Lower lobe of right lung (tissue), 2 donors: ENCODE results near the gene RFX4. TPM values are rescaled to one million over a fixed set of nuclear protein-coding genes. Genes with fewer than 3 reads are reported as not detected.

Source experiments
- ATAC-seq, 2 donors: fragments of 200-7000 bp; cut with Tn5 transposase; one replicate each; pipeline ENCODE4 v1.9.1; 2020 to 2022; ENCODE audit warnings: mild to moderate bottlenecking in 2 of 2, moderate library complexity in 2 of 2
- DNase-seq: peaks from one replicate; pipeline ENCODE4 v3.0.0-alpha.2; 2020
- H3K27ac ChIP-seq: fragments of 200-600 bp; one replicate; pipeline ENCODE4 v1.8.0; 2022
- H3K27me3 ChIP-seq: fragments of 200-600 bp; one replicate; pipeline ENCODE4 v1.8.0; 2022; ENCODE audit warnings: low read depth
- H3K36me3 ChIP-seq: fragments of 200-600 bp; one replicate; pipeline ENCODE4 v1.8.0; 2022; ENCODE audit warnings: mild to moderate bottlenecking
- H3K4me1 ChIP-seq: fragments of 200-600 bp; one replicate; pipeline ENCODE4 v1.8.0; 2022
- H3K4me3 ChIP-seq: fragments of 200-600 bp; one replicate; pipeline ENCODE4 v1.8.0; 2022; ENCODE audit warnings: mild to moderate bottlenecking
- H3K9me3 ChIP-seq: fragments of 200-600 bp; one replicate; pipeline ENCODE4 v1.8.0; 2022
- CTCF ChIP-seq: fragments of 200-600 bp; IDR thresholded peaks from one replicate; pipeline ENCODE4 v1.8.0; 2022; ENCODE audit warnings: antibody characterized with exemption, mild to moderate bottlenecking
- intact Hi-C: fragments of 100-400 bp; cut with DNase I; formaldehyde crosslinking; loops from one replicate; pipeline ENCODE4 v1.11.0; 2022
- total RNA-seq: library from RNA; stranded (reverse); fragmentation: NEBNext Ultra II Directional; extraction: Animal tissue kit (Norgen Biotek cat#: 25700); gene quantifications from one replicate; pipeline ENCODE4 v1.2.1, GENCODE V29; 2021
- donor health status: DM: no; HTN: yes; CAD: no; lungs with severe emphysema.

RFX4 gene
- total RNA-seq, 1 donor from 2014 or later, result not detected

- H3K27ac ChIP-seq, result no peak overlapping the region
- DNase-seq (no peak), ATAC-seq (no peak)
- intact Hi-C loops, result no loop called here
- no peak overlapping the region for H3K4me3 ChIP-seq
- H3K9me3 ChIP-seq, result no peaks in the 10 kb centered on the region
- TF ChIP-seq CTCF, result no peak
- no peaks in the 10 kb centered on the region for H3K27me3 ChIP-seq
- H3K4me1 ChIP-seq, result no peaks in the 10 kb centered on the region
- no peaks in the 10 kb centered on the region for H3K36me3 ChIP-seq
These were observed 65.9 kb downstream of the RFX4 start for GRCh38 chr12:106648736-106649135.

- H3K4me1 ChIP-seq, result no peaks in the 10 kb centered on the region
- no peak overlapping the region for H3K4me3 ChIP-seq
- H3K9me3 ChIP-seq, result no peaks in the 10 kb centered on the region
- DNase-seq, result no peak
- H3K36me3 ChIP-seq, result no peaks in the 10 kb centered on the region
- no peak for TF ChIP-seq CTCF
- no peak for ATAC-seq
- no peak overlapping the region for H3K27ac ChIP-seq
- peaks cover 5% of the 10 kb centered on the region for H3K27me3 ChIP-seq
- intact Hi-C loops, result no loop called here
These were observed 68.7 kb downstream of the RFX4 start for GRCh38 chr12:106651552-106651951.

DNA sequence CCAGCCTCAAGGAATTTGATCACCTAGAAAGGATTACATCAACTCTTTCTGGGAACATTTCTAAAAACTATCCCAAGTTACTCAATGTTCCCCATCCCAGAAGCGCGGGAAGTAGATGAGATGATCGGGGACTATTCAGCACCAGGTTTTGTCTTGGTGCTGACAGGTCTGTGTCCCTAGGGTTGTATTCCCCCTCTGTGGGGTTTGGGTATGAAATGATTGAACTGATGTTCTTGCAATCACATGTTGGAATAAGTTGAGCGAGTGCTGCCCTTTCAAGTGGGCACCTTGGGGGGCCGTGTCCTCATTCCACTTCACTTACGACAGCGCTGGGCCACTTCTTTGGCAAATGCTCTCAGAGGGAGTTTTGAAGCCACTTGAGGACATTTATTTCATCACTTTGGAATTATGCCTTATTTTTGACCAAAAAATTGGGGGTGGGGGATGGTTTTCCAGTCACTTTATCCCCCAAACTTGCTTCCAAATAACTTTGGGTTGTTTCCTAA, 69.8 kb downstream of the RFX4 start:
- ATAC-seq (no peak), DNase-seq (no peak)
- no peak for TF ChIP-seq CTCF
- Histone ChIP-seq H3K27ac (no peak overlapping the region), H3K27me3 (peaks cover 5% of the 10 kb centered on the region), H3K4me3 (no peak overlapping the region), H3K9me3 (no peaks in the 10 kb centered on the region), H3K36me3 (no peaks in the 10 kb centered on the region), H3K4me1 (no peaks in the 10 kb centered on the region)
- intact Hi-C loops, result no loop called here

DNA sequence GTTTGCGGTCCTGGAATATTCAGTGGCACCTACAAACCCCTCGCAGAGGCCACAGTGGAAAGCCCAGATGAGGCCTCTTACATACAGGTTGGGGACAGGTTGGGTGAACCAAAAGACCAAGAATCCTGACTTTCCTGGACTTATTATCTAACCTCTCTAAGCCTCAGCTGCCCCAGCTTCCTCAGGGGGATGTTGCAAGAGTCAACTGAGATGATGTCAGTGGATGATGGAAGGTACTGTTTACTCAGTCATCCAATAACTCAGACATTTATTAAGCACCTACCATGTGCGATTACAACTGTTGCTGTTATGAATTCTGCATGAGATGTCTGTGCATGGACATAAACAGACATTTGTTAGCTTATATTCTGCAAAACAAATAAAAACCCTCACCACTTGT, 72.8 kb downstream of the RFX4 start:
- H3K36me3 ChIP-seq, result no peaks in the 10 kb centered on the region
- H3K27ac ChIP-seq, result no peak overlapping the region
- no peak overlapping the region for H3K4me3 ChIP-seq
- H3K4me1 ChIP-seq, result no peaks in the 10 kb centered on the region
- no peak for TF ChIP-seq CTCF
- DNase-seq, result no peak
- no peaks in the 10 kb centered on the region for H3K9me3 ChIP-seq
- intact Hi-C loops, result no loop called here
- H3K27me3 ChIP-seq, result peaks cover 7% of the 10 kb centered on the region
- no peak for ATAC-seq

GRCh38 chr12:106657488-106657887, 74.7 kb downstream of the RFX4 start:
- Histone ChIP-seq H3K36me3 (no peaks in the 10 kb centered on the region), H3K4me1 (no peaks in the 10 kb centered on the region), H3K9me3 (no peaks in the 10 kb centered on the region), H3K4me3 (no peak overlapping the region), H3K27me3 (peaks cover 7% of the 10 kb centered on the region), H3K27ac (no peak overlapping the region)
- intact Hi-C loops, result no loop called here
- no peak for TF ChIP-seq CTCF
- DNase-seq, result no peak
- no peak for ATAC-seq

- no peaks in the 10 kb centered on the region for H3K4me1 ChIP-seq
- H3K4me3 ChIP-seq, result no peak overlapping the region
- DNase-seq (no peak), ATAC-seq (no peak)
- TF ChIP-seq CTCF, result no peak
- H3K27ac ChIP-seq, result no peak overlapping the region
- peaks cover 2% of the 10 kb centered on the region for H3K27me3 ChIP-seq
- intact Hi-C loops, result no loop called here
- peaks cover 21% of the 10 kb centered on the region for H3K9me3 ChIP-seq
- no peaks in the 10 kb centered on the region for H3K36me3 ChIP-seq
These were observed 80.6 kb downstream of the RFX4 start for GRCh38 chr12:106663385-106663784.
